Measurements from ENCODE around the gene CTDSP2.

DNA sequence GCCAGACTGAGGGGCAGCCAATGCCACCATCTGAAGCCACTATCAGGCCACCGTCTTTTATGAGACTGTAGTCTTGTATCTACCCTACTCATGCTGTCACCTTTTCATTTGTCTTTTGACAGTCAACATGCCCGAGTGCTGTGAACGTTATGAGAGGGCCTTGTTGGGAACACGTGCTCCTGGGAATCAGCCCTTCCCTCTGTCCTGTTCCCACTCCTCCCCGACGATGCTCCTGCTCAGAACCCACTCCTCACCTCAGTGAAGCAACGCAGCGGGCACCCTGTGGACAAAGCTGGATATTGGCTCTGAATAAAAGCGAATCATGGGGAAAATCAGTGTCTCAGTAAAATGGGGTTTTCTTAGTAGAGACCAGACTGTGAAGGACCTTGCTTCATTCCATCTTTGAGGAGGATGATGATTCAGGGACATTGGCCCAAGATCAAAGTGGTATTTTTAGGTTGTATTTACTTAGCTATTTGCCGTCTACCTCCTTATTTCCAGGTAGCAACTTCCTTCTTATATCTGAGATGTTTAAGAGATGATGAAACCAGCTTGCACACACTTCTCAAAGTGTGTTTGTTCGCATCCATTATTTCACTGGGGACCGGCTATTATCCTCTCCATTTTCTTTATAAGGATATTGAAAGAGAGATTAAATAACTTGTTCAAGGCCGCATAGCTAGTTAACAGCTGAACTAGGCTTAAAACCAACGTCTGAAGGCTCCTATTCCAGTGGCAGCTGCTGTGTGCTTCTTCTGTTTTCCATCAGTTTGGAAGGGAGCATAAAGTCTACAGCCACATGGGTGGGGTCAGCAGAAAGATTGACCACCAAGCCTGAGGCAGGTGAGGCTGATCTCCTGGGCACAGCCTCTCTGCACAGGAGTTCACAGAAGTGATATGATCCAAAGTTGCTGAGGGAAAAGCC lies 43.9 kb upstream of the CTDSP2 start:
- TF ChIP-seq POLR2A (IDR thresholded peaks at IDR 0.05), result no peak
- peak; percentile 54 for TF ChIP-seq POLR2AphosphoS5 (IDR thresholded peaks at IDR 0.05)
- TF ChIP-seq, protein P1, sequence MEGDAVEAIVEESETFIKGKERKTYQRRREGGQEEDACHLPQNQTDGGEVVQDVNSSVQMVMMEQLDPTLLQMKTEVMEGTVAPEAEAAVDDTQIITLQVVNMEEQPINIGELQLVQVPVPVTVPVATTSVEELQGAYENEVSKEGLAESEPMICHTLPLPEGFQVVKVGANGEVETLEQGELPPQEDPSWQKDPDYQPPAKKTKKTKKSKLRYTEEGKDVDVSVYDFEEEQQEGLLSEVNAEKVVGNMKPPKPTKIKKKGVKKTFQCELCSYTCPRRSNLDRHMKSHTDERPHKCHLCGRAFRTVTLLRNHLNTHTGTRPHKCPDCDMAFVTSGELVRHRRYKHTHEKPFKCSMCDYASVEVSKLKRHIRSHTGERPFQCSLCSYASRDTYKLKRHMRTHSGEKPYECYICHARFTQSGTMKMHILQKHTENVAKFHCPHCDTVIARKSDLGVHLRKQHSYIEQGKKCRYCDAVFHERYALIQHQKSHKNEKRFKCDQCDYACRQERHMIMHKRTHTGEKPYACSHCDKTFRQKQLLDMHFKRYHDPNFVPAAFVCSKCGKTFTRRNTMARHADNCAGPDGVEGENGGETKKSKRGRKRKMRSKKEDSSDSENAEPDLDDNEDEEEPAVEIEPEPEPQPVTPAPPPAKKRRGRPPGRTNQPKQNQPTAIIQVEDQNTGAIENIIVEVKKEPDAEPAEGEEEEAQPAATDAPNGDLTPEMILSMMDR (IDR thresholded peaks at IDR 0.05), result no peak
- no peak for TF ChIP-seq EP300 (IDR thresholded peaks at IDR 0.05)

Measured in gastroesophageal sphincter (tissue), 3 donors.